Glomerular visceral epithelial cell (primary cell): Measurements from ENCODE around the gene LRP6.

ENCODE experiments used
- DNase-seq: peaks from one replicate; pipeline ENCODE4 v3.0.0-alpha.2; 2016; ENCODE audit errors: extremely low spot score

The LRP6 gene

GRCh38 chr12:12214635-12215131, 52.2 kb downstream of the LRP6 start:
- peak; percentile 22 for DNase-seq

GRCh38 chr12:12214201-12214600, 52.6 kb downstream of the LRP6 start:
- no peak for DNase-seq

GRCh38 chr12:12212769-12213168, 54.1 kb downstream of the LRP6 start:
- no peak for DNase-seq

- no peak for DNase-seq
These were observed 55.9 kb downstream of the LRP6 start for GRCh38 chr12:12210983-12211382.

GRCh38 chr12:12210416-12210815, 56.4 kb downstream of the LRP6 start:
- no peak for DNase-seq

- no peak for DNase-seq
These were observed 57.2 kb downstream of the LRP6 start for GRCh38 chr12:12209675-12210074.

- no peak for DNase-seq
These were observed 57.8 kb downstream of the LRP6 start for GRCh38 chr12:12209043-12209442.

- DNase-seq = peak; percentile 5
These were observed 59.1 kb downstream of the LRP6 start for GRCh38 chr12:12207746-12208145.

GRCh38 chr12:12206776-12207388, 60.0 kb downstream of the LRP6 start:
- DNase-seq = no peak

GRCh38 chr12:12202747-12203146, 64.1 kb downstream of the LRP6 start:
- DNase-seq = no peak

- no peak for DNase-seq
These were observed 64.7 kb downstream of the LRP6 start for GRCh38 chr12:12202105-12202504.

- no peak for DNase-seq
These were observed 65.5 kb downstream of the LRP6 start for GRCh38 chr12:12201274-12201758.

GRCh38 chr12:12200363-12200762, 66.5 kb downstream of the LRP6 start:
- no peak for DNase-seq

GRCh38 chr12:12198124-12198523, 68.7 kb downstream of the LRP6 start:
- no peak for DNase-seq

GRCh38 chr12:12197128-12197527, 69.7 kb downstream of the LRP6 start:
- no peak for DNase-seq

GRCh38 chr12:12195516-12195915, 71.3 kb downstream of the LRP6 start:
- DNase-seq = no peak

GRCh38 chr12:12195081-12195480, 71.8 kb downstream of the LRP6 start:
- DNase-seq = no peak

- DNase-seq = peak; percentile 26
These were observed 72.6 kb downstream of the LRP6 start for GRCh38 chr12:12194206-12194605.

GRCh38 chr12:12191008-12191407, 75.8 kb downstream of the LRP6 start:
- no peak for DNase-seq

- DNase-seq = no peak
These were observed 76.6 kb downstream of the LRP6 start for GRCh38 chr12:12190087-12190809.

GRCh38 chr12:12185414-12185813, 81.4 kb downstream of the LRP6 start:
- no peak for DNase-seq

- no peak for DNase-seq
These were observed 84.0 kb downstream of the LRP6 start for GRCh38 chr12:12182703-12183365.

GRCh38 chr12:12181511-12181910, 85.3 kb downstream of the LRP6 start:
- peak; percentile 3 for DNase-seq
